Measurements from ENCODE around the gene EMC9.

- TF ChIP-seq POLR2A (IDR thresholded peaks at IDR 0.05; ENCODE audit: low read depth, low read length) (no peak; the same call in 1 of the 2 replicates), TAF1 (IDR thresholded peaks at IDR 0.05; ENCODE audit: borderline replicate concordance, low read depth, low read length) (no peak)
These were observed 24.4 kb upstream of the EMC9 start for GRCh38 chr14:24165785-24166184.

Data from GM12892 (cell line).